Endodermal cell (in vitro differentiated cells): ENCODE measurements around the gene EIF2B5. TPM values are rescaled to one million over a fixed set of nuclear protein-coding genes. Genes with fewer than 3 reads are reported as not detected.
"Not testable (repeated sequence)": the region's sequence is repeated elsewhere in the genome, so short reads cannot be mapped to it uniquely, and the experiment has no call there.

Experiments
- DNase-seq: peaks from one replicate; pipeline ENCODE4 v3.0.0-alpha.2; 2017
- H3K27ac ChIP-seq: 2 replicates; pipeline ENCODE4 v1.5.1; 2013; ENCODE audit warnings: mild to moderate bottlenecking, low read depth, low read length, moderate library complexity
- H3K27me3 ChIP-seq: 2 replicates; pipeline ENCODE4 v1.6.1; 2013; ENCODE audit warnings: mild to moderate bottlenecking, low read length, moderate library complexity; ENCODE audit not compliant: insufficient read depth, control insufficient read depth, poor library complexity, severe bottlenecking
- H3K36me3 ChIP-seq: 2 replicates; pipeline ENCODE4 v1.7.0; 2013; ENCODE audit warnings: mild to moderate bottlenecking, low read length, moderate library complexity; ENCODE audit not compliant: control insufficient read depth, insufficient read depth
- H3K4me1 ChIP-seq: one replicate; pipeline ENCODE4 v1.7.0; 2013; ENCODE audit warnings: low read length; ENCODE audit not compliant: control insufficient read depth, insufficient read depth
- H3K4me3 ChIP-seq: 2 replicates; pipeline ENCODE4 v1.5.1; 2013; ENCODE audit warnings: mild to moderate bottlenecking, low read length, moderate library complexity
- H3K9ac ChIP-seq: 2 replicates; pipeline ENCODE4 v1.6.1; 2013; ENCODE audit warnings: mild to moderate bottlenecking, low read length, moderate library complexity; ENCODE audit not compliant: poor library complexity, severe bottlenecking; ENCODE audit errors: extremely low read depth
- H3K9me3 ChIP-seq: 2 replicates; pipeline ENCODE4 v1.6.1; 2013; ENCODE audit warnings: mild to moderate bottlenecking, low read length, moderate library complexity; ENCODE audit not compliant: control insufficient read depth
- H3K27ac Mint-ChIP-seq: 2 replicates; pipeline ENCODE4 v1.8.0; 2020; ENCODE audit warnings: mixed read lengths
- H3K27me3 Mint-ChIP-seq: 2 replicates; pipeline ENCODE4 v1.8.0; 2021; ENCODE audit warnings: mild to moderate bottlenecking, mixed read lengths; ENCODE audit not compliant: insufficient read depth
- H3K36me3 Mint-ChIP-seq: 2 replicates; pipeline ENCODE4 v1.8.0; 2020; ENCODE audit warnings: low read depth, mixed read lengths
- H3K4me1 Mint-ChIP-seq: 2 replicates; pipeline ENCODE4 v1.8.0; 2020; ENCODE audit warnings: mixed read lengths
- H3K4me3 Mint-ChIP-seq: 2 replicates; pipeline ENCODE4 v1.8.0; 2020; ENCODE audit warnings: mild to moderate bottlenecking, moderate library complexity, mixed read lengths
- H3K9me3 Mint-ChIP-seq: 2 replicates; pipeline ENCODE4 v1.8.0; 2020; ENCODE audit warnings: mild to moderate bottlenecking, mixed read lengths
- WGBS, 2 experiments: methylation state at CpG; one replicate each; pipeline versions ENCODE4 v1.1.5 to v1.1.7; 2013; ENCODE audit warnings: missing lambda C conversion rate in 2 of 2, mixed read lengths in 1 of 2; ENCODE audit not compliant: insufficient coverage in 1 of 2, insufficient read length in 1 of 2; 5-methylcytosine and 5-hydroxymethylcytosine counted together
- total RNA-seq, 2 donors: library from RNA; stranded (reverse); fragmentation: NEBNext Ultra II Directional in 1 of 2; extraction: Animal tissue kit (Norgen Biotek cat#: 25700) in 1 of 2; gene quantifications; 2 replicates in 1 of 2; 3 replicates in 1 of 2; pipeline ENCODE4 v1.2.1, GENCODE V29; 2021
- TF ChIP-seq, protein P1 (sequence below): fragments of 200-600 bp; sonication (generic); conservative IDR thresholded peaks from 2 replicates; pipeline ENCODE4 v1.5.0; 2021; ENCODE audit warnings: antibody characterized with exemption, mild to moderate bottlenecking

EIF2B5 gene
- total RNA-seq, 2 donors from 2014 or later, result 33.4 to 37.5 TPM

DNA sequence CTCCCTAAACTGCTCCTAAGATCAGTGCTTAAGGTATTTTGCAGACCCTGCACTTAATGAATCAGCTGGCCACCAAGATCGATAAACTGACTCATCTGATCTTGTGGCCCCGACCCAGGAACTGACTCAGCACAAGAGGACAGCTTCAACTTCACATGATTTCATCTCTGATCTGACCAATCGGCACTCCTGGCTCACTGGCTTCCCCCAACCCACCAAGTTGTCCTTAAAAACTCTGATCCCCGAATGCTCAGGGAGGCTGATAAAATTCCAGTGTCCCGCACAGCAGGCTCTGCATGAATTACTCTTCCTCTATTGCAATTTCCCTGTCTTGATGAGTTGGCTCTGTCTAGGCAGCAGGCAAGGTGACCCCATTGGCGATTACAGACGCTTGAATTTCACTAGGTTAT lies 24.8 kb upstream of the EIF2B5 start:
- 68 to 74% methylated on average over 5 to 7 of the region's 7 CpGs for whole genome bisulfite sequencing, 2 experiments
- TF ChIP-seq, protein P1, sequence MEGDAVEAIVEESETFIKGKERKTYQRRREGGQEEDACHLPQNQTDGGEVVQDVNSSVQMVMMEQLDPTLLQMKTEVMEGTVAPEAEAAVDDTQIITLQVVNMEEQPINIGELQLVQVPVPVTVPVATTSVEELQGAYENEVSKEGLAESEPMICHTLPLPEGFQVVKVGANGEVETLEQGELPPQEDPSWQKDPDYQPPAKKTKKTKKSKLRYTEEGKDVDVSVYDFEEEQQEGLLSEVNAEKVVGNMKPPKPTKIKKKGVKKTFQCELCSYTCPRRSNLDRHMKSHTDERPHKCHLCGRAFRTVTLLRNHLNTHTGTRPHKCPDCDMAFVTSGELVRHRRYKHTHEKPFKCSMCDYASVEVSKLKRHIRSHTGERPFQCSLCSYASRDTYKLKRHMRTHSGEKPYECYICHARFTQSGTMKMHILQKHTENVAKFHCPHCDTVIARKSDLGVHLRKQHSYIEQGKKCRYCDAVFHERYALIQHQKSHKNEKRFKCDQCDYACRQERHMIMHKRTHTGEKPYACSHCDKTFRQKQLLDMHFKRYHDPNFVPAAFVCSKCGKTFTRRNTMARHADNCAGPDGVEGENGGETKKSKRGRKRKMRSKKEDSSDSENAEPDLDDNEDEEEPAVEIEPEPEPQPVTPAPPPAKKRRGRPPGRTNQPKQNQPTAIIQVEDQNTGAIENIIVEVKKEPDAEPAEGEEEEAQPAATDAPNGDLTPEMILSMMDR, result no peak
- no peak overlapping the region for H3K27ac ChIP-seq
- H3K9me3 ChIP-seq, result no peaks in the 10 kb centered on the region
- H3K9me3 Mint-ChIP-seq, result no peaks in the 10 kb centered on the region
- no peaks in the 10 kb centered on the region for H3K27me3 ChIP-seq
- H3K36me3 ChIP-seq, result no peaks in the 10 kb centered on the region
- no peak overlapping the region for H3K4me3 Mint-ChIP-seq
- no peaks in the 10 kb centered on the region for H3K4me1 Mint-ChIP-seq
- no peaks in the 10 kb centered on the region for H3K4me1 ChIP-seq
- no peaks in the 10 kb centered on the region for H3K36me3 Mint-ChIP-seq
- H3K27ac Mint-ChIP-seq, result no peak overlapping the region
- H3K9ac ChIP-seq, result no peak overlapping the region
- no peak overlapping the region for H3K4me3 ChIP-seq
- H3K27me3 Mint-ChIP-seq, result no peaks in the 10 kb centered on the region
- peak; percentile 57 for DNase-seq

DNA sequence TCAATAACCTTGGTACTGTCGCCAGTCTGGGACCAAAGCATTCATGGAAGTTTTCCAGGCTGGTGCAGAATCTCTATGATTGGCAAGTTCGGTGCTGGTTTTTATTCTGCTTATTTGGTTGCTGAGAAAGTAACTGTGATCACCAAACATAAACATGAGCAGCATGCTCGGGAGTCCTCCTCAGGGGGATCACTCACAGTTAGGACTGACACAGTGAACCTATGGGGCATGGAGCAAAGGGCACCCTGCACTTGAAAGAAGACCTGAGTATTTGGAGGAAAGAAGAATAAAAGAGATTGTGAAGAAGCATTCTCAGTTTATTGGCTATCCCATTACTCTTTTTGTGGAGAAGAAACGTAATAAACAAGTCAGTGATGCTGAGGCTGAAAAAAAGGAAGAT lies 19.1 kb upstream of the EIF2B5 start:
- 90% methylated on average over 4 of the region's 4 CpGs for WGBS, 2 experiments
- Mint-ChIP-seq H3K4me1 (no peaks in the 10 kb centered on the region), H3K4me3 (no peak overlapping the region), H3K36me3 (no peaks in the 10 kb centered on the region), H3K27me3 (peaks cover 7% of the 10 kb centered on the region), H3K9me3 (no peaks in the 10 kb centered on the region), H3K27ac (no peak overlapping the region)
- Histone ChIP-seq H3K9me3 (no peaks in the 10 kb centered on the region), H3K27ac (no peak overlapping the region), H3K36me3 (no peaks in the 10 kb centered on the region), H3K9ac (no peak overlapping the region), H3K4me1 (no peaks in the 10 kb centered on the region), H3K4me3 (no peak overlapping the region), H3K27me3 (peaks cover 13% of the 10 kb centered on the region)
- DNase-seq, result no peak
- TF ChIP-seq, protein P1, result no peak

DNA sequence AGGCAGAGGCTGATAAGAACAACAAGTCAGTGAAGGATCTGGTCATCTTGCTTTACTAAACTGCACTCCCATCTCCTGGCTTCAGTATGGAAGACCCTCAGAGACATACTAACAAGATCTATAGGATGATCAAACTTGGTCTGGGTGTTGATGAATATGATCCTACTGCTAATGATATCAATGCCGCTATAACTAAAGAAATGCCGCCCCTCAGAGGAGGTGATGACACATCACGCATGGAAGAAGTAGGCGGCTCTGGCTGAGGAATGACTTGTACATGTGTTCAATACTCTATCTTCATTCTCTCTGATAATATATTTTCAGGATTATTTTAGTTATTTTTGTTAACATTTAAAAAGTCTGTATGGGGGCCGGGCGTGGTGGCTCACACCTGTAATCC lies 17.5 kb upstream of the EIF2B5 start:
- 90% methylated on average over 2 to 6 of the region's 6 CpGs for WGBS, 2 experiments
- no peaks in the 10 kb centered on the region for H3K9me3 ChIP-seq
- H3K4me3 ChIP-seq, result no peak overlapping the region
- H3K27ac ChIP-seq, result no peak overlapping the region
- no peak for DNase-seq
- no peaks in the 10 kb centered on the region for H3K4me1 ChIP-seq
- no peaks in the 10 kb centered on the region for H3K36me3 ChIP-seq
- Mint-ChIP-seq H3K9me3 (no peaks in the 10 kb centered on the region), H3K4me3 (no peak overlapping the region), H3K4me1 (no peaks in the 10 kb centered on the region), H3K27me3 (peaks cover 7% of the 10 kb centered on the region), H3K36me3 (no peaks in the 10 kb centered on the region), H3K27ac (no peak overlapping the region)
- TF ChIP-seq, protein P1, result no peak
- H3K9ac ChIP-seq, result no peak overlapping the region
- peaks cover 13% of the 10 kb centered on the region for H3K27me3 ChIP-seq

DNA sequence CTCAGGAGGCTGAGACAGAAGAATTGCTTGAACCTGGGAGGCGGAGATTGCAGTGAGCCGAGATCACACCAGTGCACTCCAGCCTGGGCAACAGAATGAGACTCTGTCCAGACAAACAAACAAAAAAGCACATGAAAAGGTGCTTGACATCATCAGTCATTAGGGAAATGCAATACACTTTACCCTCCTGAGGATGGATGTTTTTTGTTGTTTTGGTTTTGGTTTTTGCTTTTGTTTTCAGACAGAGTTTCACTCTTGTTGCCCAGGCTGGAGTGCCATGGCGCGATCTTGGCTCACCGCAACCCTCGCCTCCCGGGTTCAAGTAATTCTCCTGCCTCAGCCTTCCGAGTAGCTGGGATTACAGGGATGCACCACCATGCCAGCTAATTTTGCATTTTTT lies 14.1 kb upstream of the EIF2B5 start:
- WGBS, 2 experiments, result 85 to 95% methylated on average over 8 of the region's 8 CpGs
- not testable (repeated sequence) for DNase-seq, H3K27ac ChIP-seq, H3K4me3 ChIP-seq, H3K27me3 Mint-ChIP-seq, H3K9ac ChIP-seq, H3K36me3 Mint-ChIP-seq, H3K27ac Mint-ChIP-seq, H3K36me3 ChIP-seq, H3K9me3 Mint-ChIP-seq, H3K4me1 ChIP-seq, H3K4me3 Mint-ChIP-seq, H3K4me1 Mint-ChIP-seq, H3K9me3 ChIP-seq
- peaks cover 11% of the 10 kb centered on the region for H3K27me3 ChIP-seq
